Measurements from ENCODE around the gene PRR33.

PRR33 gene

DNA sequence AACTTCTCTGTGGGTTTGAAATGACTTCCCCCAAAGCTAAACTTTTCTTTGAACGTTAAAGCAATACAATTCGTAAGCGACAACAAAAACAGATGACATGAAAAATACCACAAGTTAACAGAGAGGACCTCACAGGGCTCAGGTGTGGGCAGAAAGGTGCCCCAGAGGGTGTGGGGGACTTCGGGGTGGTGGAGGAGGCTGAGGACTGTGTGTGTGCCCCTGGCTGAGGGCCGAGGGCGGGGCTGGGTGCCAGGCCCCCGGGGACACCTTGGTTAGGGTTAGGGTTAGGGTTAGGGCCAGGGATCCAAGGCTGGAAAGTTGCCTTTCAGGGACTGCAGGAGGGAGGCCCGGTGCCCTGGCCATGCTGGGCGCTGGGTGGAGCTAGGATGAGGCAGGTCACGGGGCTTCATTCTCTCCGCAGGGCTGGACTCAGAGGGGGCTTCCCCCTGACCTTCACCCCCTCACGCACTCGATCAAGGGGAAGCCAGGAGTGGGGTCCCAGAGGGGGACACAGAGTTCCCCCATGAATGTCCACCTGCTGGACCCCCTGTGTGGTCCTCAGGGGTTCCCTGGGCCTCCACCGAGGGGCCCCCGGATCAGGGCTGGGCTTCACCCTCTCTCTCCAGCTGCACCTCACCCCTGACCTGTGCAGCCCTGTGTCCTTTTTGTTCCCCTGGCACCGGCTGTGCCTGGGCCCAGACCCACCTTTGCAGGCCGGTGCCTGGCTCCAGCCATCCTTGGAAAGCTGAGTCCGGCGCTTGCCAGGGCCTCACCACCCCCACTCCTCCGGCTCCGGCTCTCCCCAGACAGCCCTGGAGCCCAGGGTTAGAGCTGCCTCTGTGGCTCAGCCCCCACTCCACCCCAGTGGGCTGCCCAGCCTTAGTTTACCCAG is 45.9 kb downstream of the PRR33 start:
- no peak for DNase-seq

DNA sequence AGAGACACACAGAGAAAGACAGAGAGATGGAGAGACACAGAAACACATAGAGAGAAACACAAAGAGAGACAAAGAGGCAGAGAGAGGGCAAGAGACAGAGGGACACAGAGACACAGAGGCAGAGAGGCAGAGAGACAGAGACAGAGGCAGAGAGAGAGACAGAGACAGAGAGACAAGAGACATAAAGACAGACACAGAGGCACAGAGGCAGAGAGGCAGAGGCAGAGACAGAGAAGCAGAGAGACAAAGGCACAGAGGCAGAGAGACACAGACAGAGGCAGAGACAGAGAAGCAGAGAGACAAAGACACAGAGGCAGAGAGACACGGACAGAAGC is 46.6 kb downstream of the PRR33 start:
- no peak for DNase-seq

DNA sequence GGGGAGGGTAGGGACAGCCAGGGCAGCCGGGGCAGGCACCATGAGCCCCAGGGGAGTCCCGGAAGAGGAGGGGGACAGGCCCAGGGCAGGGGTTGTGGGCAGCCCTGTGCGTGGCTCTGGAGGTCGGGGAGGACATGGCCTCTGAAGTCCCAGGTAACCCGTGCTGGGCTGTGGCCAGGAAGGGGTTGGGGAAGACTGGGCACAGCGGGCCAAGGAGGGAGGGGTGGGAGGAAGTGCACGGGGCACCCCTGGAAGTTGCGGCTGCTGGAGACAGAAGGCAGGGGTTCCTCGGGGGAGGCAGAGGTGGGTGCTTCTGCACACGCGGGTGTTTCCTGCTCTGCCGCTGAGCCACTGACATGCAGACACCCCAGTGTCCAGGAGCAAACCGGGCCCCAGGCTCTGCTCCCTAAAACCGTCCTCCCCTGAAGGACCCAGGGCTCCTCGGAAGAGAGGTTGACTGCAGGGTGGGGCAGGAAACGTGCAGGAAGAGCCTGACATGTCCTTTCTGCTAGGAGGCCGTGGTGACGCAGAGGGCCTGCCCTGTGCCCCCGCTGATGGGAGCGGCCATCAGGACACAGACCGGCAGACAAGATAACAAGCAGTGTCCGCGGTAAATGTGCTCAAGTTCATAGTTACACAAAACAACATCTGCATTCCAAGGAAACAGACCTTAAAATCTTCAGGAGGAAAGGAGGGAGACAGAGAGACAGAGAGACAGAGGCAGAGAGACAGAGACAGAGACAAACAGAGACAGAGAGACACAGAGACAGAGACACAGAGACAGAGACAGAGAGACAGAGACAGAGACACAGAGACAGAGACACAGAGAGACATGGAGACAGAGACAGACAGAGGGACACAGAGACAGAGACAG is 47.2 kb downstream of the PRR33 start:
- no peak for DNase-seq

DNA sequence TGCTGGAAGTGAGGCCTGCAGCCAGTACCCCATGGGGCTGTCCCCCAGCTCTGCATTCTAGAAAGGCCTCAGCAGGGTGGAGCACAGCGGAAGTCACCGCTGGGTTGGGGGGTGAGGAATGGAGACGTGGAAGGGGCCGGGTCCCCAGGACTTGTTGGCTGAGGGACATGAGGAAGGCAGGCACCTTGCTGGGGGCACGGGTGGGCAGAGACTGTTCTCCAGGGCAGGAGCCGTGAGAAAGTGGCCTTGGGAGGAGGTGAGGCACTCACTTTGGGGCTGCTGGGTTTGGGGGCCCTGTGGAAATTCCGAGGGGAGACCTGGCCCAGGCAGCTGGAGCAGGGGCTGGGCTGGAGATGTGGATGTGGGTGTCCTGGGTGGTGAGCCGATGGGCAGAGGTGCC is 47.9 kb downstream of the PRR33 start:
- no peak for DNase-seq

DNA sequence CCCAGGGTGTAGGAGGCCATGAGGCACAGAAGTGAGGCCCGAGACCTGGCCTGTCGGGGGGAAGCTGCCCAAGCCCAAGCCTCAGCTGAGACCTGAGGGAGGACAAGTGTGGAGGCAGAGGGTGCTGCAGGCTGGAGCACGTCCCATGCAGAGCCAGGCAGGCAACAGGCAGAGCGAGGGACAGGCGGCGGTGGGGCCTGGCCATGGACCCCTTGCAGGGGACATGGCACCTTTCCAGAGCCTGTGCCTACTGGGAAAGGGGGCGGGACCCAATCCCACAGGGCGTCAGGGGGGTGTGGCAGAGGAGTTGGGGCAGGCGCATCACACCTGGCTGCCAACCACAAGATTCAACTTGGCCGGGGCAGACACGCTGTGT is 48.6 kb downstream of the PRR33 start:
- DNase-seq: no peak

DNA sequence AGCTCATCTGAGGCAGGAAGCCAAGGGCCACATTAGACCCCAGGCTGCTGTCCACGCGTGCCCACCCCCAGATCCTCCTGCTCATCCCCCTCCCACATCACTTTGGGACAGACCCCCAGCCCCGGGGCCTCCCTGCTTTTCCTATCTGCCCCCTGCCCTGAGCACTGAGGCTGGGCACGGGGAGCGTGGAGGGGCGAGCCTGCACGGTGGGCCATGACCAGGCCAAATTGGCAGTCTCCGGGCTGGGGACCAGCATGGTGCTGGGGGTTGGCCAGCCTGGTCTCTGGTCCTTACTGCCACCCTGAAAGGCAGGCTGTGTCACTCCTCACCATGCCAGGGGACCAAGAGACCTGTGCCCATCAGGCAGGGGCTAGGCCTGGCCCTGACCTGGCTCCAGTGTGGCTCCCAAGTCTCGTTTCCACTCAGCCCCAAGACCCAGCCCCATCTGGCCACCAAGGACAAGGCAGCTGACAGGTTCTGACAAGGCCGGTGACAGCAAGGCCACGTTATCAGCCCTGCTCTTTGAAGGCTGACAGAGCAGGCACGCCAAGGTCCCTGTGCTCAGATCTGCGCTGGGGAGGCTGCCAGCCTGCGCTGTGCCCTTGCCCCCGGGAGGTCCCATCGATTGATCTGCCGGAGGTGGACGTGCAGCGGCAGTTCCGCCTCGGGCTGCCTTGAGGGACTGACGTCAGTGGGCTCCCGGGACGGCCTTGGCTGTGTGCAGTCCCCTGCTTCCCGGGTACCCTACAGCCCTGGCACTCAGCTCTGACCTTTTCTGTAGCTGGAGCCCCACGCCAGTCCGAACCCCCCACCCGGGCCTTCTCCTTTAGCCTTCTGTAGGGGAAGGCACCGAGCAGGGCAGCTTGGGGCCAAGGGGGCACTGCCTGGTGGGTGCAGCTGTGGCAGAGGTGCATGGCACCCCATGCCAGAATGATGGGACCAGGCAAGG is 49.3 kb downstream of the PRR33 start:
- DNase-seq: no peak

DNA sequence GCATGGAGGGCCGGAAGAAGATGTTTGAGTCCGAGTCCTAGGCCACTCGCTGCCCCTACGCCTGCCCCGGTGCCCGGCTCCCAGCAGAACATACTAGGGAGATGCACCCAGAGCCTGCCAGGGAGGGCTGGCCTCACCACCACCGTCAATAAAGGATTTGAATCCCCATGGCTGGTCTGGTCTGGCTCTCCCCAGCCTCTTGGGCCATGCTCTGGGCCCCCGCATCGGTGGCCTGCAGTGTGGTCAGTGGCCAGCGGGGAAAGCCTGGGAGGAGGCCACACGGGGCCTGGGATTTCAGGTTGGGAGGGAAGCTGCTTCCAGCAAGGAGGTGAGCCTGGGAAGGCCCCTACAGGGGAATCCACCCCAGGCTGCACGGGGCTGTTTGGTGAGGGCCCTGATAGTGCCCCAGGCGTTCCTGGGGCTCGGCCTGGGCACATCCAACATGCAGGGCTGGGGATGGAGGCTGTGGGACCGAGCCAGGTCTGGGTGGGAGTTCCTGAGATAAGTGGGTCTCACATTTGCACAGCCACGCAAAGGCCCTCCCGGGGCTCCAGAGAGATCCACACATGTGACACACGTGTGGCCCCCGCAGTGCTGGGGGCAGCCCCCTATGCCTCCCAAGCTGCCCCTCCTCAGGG is 50.1 kb downstream of the PRR33 start:
- DNase-seq: no peak

DNA sequence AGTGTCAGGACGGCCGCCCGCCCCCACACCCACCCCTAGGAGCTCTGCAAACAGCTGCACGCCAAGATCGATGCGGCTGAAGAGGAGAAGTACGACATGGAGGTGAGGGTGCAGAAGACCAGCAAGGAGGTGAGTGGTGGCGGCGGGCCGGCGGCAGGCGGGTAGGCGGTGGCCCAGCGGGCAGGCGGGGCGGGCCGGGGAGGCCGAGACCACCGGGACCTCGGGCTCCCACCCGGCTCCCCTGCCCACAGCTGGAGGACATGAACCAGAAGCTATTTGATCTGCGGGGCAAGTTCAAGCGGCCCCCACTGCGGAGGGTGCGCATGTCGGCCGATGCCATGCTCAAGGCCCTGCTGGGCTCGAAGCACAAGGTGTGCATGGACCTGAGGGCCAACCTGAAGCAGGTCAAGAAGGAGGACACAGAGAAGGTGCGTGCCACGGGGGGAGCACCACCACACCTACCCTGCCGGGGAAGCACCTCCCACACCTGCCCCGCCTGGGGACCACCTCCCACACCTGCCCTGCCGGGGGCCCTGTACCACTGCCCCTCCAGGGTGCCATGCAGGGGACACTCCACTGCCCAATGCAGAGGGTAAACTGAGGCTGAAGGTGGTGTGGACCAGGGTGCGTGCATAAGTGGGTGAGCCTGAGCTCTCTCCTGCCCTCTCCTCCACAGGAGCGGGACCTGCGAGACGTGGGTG is 50.8 kb downstream of the PRR33 start:
- no peak for DNase-seq

DNA sequence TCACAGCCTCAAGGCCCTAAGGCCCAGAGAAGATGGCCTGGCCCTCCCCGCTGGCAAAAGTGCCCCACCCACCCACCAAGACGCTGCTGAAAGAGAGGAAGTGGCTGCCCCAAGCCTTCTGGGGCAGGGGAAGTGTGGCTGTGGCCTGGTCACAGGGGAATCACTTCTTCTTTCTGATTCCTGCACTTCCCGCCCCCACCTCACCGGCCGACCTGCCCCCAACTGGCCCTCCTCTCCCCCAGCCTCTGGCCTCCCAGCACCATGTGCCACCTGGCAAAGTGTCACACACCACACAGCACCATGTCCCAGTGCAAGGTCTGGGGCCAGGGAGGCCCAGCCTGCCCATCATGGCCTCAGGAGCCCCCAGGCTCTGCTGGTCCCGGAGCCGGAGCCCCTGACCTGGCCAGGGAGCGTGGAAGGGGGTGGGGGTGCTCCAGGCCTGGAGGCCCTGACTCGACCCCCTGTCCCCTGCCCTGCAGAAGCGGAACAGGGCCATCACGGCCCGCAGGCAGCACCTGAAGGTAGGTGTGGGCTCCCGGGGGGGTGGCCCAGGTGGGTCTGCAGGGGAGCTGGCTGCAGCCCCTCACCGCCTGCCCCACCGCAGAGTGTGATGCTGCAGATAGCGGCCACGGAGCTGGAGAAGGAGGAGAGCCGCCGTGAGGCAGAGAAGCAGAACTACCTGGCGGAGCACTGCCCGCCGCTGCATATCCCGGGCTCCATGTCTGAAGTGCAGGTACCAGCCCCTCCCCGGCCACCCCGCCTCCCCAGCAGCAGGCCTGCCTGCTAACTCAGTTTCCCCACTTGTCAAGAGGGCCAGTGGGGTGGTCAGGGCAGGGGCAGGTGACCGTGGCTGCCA is 51.5 kb downstream of the PRR33 start:
- DNase-seq: no peak

DNA sequence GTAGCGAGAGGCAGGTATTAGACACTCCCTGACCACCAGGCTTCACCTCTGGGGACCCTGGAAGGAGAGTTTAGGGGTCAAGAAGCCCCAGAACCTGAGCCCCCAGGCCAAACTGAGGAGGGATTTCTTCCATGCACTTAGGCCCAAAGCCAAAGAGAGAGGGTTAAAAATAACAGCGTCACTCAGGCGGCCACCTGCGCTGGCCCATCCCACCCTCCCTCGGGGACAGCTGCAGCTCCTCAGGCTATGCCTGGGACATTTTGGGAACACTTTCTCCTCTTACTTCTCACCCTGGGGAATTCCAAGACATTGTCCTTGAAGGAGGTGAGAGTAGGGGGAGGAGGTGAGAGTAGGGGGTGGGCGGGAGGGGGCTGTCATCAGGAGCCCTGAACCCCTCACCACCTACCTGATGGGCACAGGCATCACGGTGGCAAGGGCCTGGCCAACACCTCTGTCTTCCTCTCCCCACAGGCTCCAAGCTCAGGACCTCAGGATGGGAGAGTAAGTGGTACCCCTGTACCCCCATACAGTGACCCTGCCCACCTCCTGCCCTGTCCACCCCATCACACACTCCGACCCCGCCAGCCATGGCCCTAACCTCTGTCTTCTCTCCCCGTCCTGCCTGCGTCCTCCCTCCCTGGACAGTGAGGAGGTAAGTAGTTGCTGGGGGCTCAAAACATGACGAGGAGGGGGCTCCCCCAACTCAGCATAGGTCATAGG is 52.3 kb downstream of the PRR33 start:
- DNase-seq: no peak

DNA sequence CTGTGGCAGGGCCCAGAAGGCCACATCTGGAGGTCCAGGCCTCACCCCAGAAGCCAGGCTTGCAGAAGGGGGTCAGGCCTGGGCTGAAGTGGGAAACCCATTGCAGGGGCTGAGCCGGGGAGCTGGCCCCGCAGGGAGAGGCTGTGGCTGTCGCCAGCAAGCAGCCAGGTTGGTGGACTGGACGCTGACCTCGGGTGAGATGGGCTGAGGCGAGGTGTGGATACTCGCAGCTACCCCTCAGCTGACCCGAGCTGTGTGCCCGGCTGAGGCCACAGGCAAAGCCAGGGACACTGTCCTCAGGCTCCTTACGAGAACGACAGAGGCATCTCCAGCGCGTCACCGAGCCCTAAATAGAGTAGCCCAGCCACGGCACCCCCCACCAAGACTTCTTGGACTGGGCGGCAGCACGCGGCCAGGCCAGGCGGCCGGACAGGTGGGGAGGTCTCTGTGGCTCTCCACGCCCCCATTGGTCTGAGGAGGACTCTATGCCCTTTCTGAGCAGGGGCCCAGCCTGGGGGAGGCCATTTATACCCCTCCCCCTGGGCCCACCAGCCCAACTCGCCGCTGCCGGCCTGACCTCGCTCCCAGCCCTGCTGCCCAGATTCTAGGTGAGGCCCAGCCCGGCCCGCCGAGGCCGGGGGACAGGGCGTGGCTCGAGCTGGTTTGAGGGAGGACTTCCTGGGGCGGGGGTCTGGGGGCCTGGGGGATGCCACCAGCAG is 53.1 kb downstream of the PRR33 start, which contains the start of gene TNNI2:
Gene TNNI2 (plus strand): TSS at position 556 of the 719 bp plus-strand sequence. CDS start 716 bp downstream, outside the sequence.
- no peak for DNase-seq
